ENCODE data around the gene SLC22A6. TPM values are rescaled to one million over a fixed set of nuclear protein-coding genes. Genes with fewer than 3 reads are reported as not detected.

SLC22A6 gene
- total and polyA plus RNA-seq, 8 donors = 0.08 to 0.34 (median 0.14) TPM; not detected in 3

DNA sequence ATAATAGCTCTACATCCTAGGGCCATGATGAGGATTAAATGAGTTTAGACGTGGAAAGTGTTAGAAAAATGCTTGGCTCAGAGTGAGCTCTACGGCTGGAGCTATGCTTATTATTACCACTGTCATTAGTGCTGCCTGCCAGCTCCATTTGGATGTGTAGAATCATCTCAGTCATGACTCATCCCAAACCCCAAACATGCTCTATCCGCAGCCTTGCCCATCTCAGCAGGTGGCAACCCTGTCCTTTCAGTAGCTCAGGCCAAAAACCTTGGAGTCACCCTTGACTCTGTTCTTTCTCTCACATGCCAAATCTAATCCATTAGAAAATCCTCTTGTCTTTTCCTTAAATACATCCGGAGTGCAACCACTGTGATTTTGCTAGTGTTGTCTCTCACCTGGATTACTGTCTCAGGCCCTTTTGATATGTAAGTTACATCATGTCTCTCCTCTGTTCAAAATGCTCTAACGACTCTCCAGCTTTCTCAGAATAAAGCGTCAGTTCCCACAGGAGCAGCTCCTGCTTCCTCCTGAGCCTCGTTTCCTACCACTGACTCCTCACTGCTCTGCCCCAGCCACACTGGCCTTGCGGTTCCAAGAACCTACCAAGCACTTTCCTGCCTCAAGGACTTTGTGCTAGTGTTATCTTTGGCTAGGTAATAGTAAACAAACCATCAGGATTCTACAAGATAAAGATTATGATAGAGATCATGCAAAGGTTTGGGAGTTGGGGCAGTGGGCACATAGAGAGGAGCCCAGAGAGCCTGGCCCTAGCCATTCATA lies 53.1 kb downstream of the SLC22A6 start:
- H3K9me3 ChIP-seq = no peaks in the 10 kb centered on the region
- H3K27me3 ChIP-seq = peaks cover 15 to 40% of the 10 kb centered on the region in 2 donors
- intact Hi-C loops (cut with DNase I) = no loop called here
- H3K27ac ChIP-seq = no peak overlapping the region
- DNase-seq (no peak), ATAC-seq (no peak)
- H3K4me1 ChIP-seq = peaks cover 0 to under 1% of the 10 kb centered on the region in 2 donors
- H3K36me3 ChIP-seq = no peaks in the 10 kb centered on the region
- H3K4me3 ChIP-seq = no peak overlapping the region
- TF ChIP-seq CTCF (IDR thresholded peaks at IDR 0.05) = no peak

DNA sequence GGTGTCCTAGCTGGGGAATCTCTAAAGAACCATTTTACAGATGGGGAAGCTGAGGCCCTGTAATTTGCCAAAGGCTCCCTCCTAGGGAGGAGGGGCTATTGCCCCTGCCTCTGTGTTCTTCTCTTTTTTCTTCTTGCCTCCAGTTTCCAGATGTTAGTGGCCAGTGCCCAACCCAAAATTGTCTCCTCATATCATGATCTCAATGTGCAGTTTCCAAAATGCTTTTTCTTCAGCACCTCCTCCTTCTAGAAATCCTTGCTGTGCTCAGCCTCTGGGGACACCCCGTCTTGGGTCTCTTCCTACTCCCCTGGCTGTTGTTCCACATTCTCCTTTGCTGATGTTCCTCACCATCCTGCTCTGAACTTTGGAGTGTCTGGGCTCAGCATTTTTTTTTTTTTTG lies 54.1 kb downstream of the SLC22A6 start:
- no peak for TF ChIP-seq CTCF (IDR thresholded peaks at IDR 0.05)
- Histone ChIP-seq H3K4me1 (peaks cover 4 to 10% of the 10 kb centered on the region in 2 donors), H3K9me3 (no peaks in the 10 kb centered on the region), H3K36me3 (no peaks in the 10 kb centered on the region), H3K4me3 (no peak overlapping the region), H3K27ac (no peak overlapping the region), H3K27me3 (peaks cover 25 to 50% of the 10 kb centered on the region in 2 donors)
- intact Hi-C loops (cut with DNase I) = no loop called here
- DNase-seq = no peak
- ATAC-seq = no peak

DNA sequence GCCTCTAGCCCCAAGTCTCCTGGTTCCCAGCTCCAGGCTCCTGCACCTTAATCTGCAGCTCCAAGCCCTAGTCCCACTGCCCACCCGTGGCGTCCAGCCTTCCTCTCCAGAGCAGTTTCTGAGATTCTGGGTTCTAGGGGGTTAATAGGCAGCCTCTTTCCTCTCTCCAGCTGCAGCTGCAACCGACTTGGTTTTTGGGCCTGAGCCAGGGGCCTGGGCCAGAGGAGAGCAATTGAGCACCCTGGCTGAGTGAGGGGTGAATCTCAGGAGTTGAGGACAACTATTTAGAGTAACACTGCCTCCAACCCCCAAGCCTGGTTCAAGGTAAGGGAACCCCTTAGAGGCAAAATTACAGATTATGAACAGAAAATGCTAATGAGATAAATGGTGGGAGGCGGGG lies 54.6 kb downstream of the SLC22A6 start:
- no peak for TF ChIP-seq CTCF (IDR thresholded peaks at IDR 0.05)
- Histone ChIP-seq H3K27me3 (peaks cover 30 to 55% of the 10 kb centered on the region in 2 donors), H3K4me3 (no peak overlapping the region), H3K36me3 (no peaks in the 10 kb centered on the region), H3K27ac (no peak overlapping the region), H3K4me1 (peaks cover 4 to 14% of the 10 kb centered on the region in 2 donors), H3K9me3 (no peaks in the 10 kb centered on the region)
- ATAC-seq (no peak), DNase-seq (no peak)
- intact Hi-C loops (cut with DNase I) = no loop called here

GRCh38 chr11:62928011-62928410 lies 56.8 kb downstream of the SLC22A6 start:
- Histone ChIP-seq H3K4me3 (no peak overlapping the region), H3K27me3 (peaks cover 50 to 77% of the 10 kb centered on the region in 2 donors), H3K9me3 (no peaks in the 10 kb centered on the region), H3K4me1 (peaks cover 7 to 21% of the 10 kb centered on the region in 2 donors), H3K36me3 (no peaks in the 10 kb centered on the region), H3K27ac (no peak overlapping the region)
- ATAC-seq (no peak), DNase-seq (no peak)
- intact Hi-C loops (cut with DNase I) = no loop called here
- no peak for TF ChIP-seq CTCF (IDR thresholded peaks at IDR 0.05)

GRCh38 chr11:62926680-62927455 lies 57.9 kb downstream of the SLC22A6 start:
- Histone ChIP-seq H3K9me3 (no peaks in the 10 kb centered on the region), H3K4me1 (peaks cover 7 to 21% of the 10 kb centered on the region in 2 donors), H3K27ac (no peak overlapping the region), H3K36me3 (no peaks in the 10 kb centered on the region), H3K27me3 (peaks cover 57 to 88% of the 10 kb centered on the region in 2 donors), H3K4me3 (no peak overlapping the region)
- ATAC-seq (no peak), DNase-seq (no peak)
- intact Hi-C loops (cut with DNase I) = no loop called here
- no peak for TF ChIP-seq CTCF (IDR thresholded peaks at IDR 0.05)
